CD4-positive, alpha-beta memory T cell (primary cell): ENCODE measurements around the gene NPEPL1. TPM values are rescaled to one million over a fixed set of nuclear protein-coding genes. Genes with fewer than 3 reads are reported as not detected.
A peak's percentile ranks its signal among the peaks of the same experiment; 100 is the strongest.

Experiments used
- CTCF ChIA-PET: fragments of 350-600 bp; sonication (Branson Sonifier 250); formaldehyde crosslinking; loops from one replicate; lab custom pipeline; 2021; ENCODE audit warnings: inconsistent platforms; ENCODE audit not compliant: partially characterized antibody; lab: Charles Lee
- POLR2A ChIA-PET: fragments of 350-600 bp; sonication (Branson Sonifier 250); formaldehyde crosslinking; loops from one replicate; lab custom pipeline; 2021; ENCODE audit not compliant: partially characterized antibody; lab: Charles Lee
- DNase-seq, 5 donors: peaks; one replicate each; pipeline versions ENCODE4 v3.0.0 to v3.0.0-alpha.2; 2020 to 2022; ENCODE audit warnings: mixed read lengths in 1 of 5
- H3K27ac ChIP-seq: one replicate; pipeline ENCODE4 v1.7.0; 2013; ENCODE audit warnings: low read depth, low read length
- H3K27me3 ChIP-seq: 2 replicates; pipeline ENCODE4 v1.7.0; 2013; ENCODE audit warnings: mild to moderate bottlenecking, low read length, moderate library complexity; ENCODE audit not compliant: insufficient read depth
- H3K36me3 ChIP-seq: 2 replicates; pipeline ENCODE4 v1.7.0; 2013; ENCODE audit warnings: mild to moderate bottlenecking, low read length, moderate library complexity; ENCODE audit not compliant: insufficient read depth
- H3K4me1 ChIP-seq: 2 replicates; pipeline ENCODE4 v1.7.0; 2013; ENCODE audit warnings: mild to moderate bottlenecking, low read length, moderate library complexity; ENCODE audit not compliant: insufficient read depth
- H3K4me3 ChIP-seq, 2 donors: one replicate each; pipeline ENCODE4 v1.7.0; 2013; ENCODE audit warnings: low read length in 2 of 2, mild to moderate bottlenecking in 1 of 2
- H3K9me3 ChIP-seq, 2 donors: one replicate each; pipeline ENCODE4 v1.7.0; 2013; ENCODE audit warnings: low read length in 2 of 2, control low read depth in 1 of 2; ENCODE audit not compliant: control insufficient read depth in 1 of 2
- H3K27ac Mint-ChIP-seq, 7 donors: one replicate each; pipeline ENCODE4 v1.8.0; 2020 to 2021; ENCODE audit warnings: mixed read lengths in 7 of 7, mild to moderate bottlenecking in 6 of 7, inconsistent platforms in 3 of 7, moderate library complexity in 3 of 7
- H3K27me3 Mint-ChIP-seq, 2 donors: one replicate each; pipeline ENCODE4 v1.8.0; 2020 to 2021; ENCODE audit warnings: mixed read lengths in 2 of 2
- H3K36me3 Mint-ChIP-seq, 2 donors: one replicate each; pipeline ENCODE4 v1.8.0; 2020 to 2021; ENCODE audit warnings: mixed read lengths in 2 of 2, inconsistent platforms in 1 of 2, mild to moderate bottlenecking in 1 of 2
- H3K4me1 Mint-ChIP-seq, 4 donors: one replicate each; pipeline ENCODE4 v1.8.0; 2020 to 2021; ENCODE audit warnings: mixed read lengths in 4 of 4, mild to moderate bottlenecking in 1 of 4
- H3K4me3 Mint-ChIP-seq, 8 donors: one replicate each; pipeline ENCODE4 v1.8.0; 2020 to 2021; ENCODE audit warnings: mixed read lengths in 8 of 8, mild to moderate bottlenecking in 7 of 8, moderate library complexity in 6 of 8, inconsistent platforms in 3 of 8
- H3K9me3 Mint-ChIP-seq, 8 donors: one replicate each; pipeline ENCODE4 v1.8.0; 2020 to 2021; ENCODE audit warnings: mixed read lengths in 8 of 8, mild to moderate bottlenecking in 5 of 8, inconsistent platforms in 3 of 8, moderate library complexity in 1 of 8
- intact Hi-C: fragments of 100-400 bp; cut with micrococcal nuclease; formaldehyde crosslinking; loops from one replicate; pipeline ENCODE4 v1.15.1; 2023
- polyA plus RNA-seq, 2 donors: library from polyadenylated mRNA; unstranded; fragments of 300-500 nt; fragmentation: Illumina TruSeq; gene quantifications; one replicate each; pipeline ENCODE4 v1.2.3, GENCODE V29; 2021
- total RNA-seq, 2 experiments: library from RNA; stranded (reverse); gene quantifications; one replicate each; pipeline ENCODE4 v1.2.3, GENCODE V29; 2021

The NPEPL1 gene
- total and polyA plus RNA-seq, 4 experiments from 2014 or later = 8.9 to 44.8 (median 28.1) TPM

DNA sequence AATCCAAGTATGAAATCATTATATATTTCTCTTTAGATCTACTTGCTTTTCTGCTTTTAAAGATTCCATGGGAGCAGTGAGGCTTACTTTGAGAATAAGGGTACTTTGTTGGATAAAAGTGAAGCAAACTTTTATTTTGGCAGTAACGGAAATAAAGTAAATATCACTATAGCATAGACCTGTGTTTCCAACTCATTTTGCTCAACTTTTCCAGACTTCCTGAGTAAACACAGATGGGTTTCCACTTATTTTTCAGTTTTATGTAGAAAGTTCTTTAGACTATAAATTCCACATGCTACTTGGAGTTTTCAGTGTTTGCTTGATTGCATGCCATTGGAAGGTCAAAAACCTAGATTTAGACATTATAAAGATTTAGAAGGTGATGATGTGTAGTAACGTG, 35.3 kb upstream of the NPEPL1 start:
- Mint-ChIP-seq H3K27me3 (no peaks in the 10 kb centered on the region), H3K4me1 (peaks cover 59 to 85% (median 71%) of the 10 kb centered on the region in 4 donors), H3K36me3 (peaks cover 0 to 39% of the 10 kb centered on the region in 2 donors), H3K4me3 (peak overlapping the region in 7 of 8 donors; percentile 9 to 69 (median 61)), H3K9me3 (no peaks in the 10 kb centered on the region), H3K27ac (peak overlapping the region; percentile 6 to 96 (median 76))
- no peaks in the 10 kb centered on the region for H3K36me3 ChIP-seq
- no peaks in the 10 kb centered on the region for H3K27me3 ChIP-seq
- no peak for DNase-seq
- H3K4me3 ChIP-seq = peak overlapping the region in 1 of 2 donors; percentile 6
- peaks cover 96% of the 10 kb centered on the region for H3K4me1 ChIP-seq
- H3K9me3 ChIP-seq = no peaks in the 10 kb centered on the region
- no peak overlapping the region for H3K27ac ChIP-seq
- CTCF ChIA-PET = interaction anchor here (1.8 kb wide), 1 partner anchor 37 kb away, joined by 5 read pairs; no protein-coding TSS in a partner anchor
- POLR2A ChIA-PET = no interaction called here
- intact Hi-C loops = loop anchor here (10.0 kb wide), 1 partner anchor 1262 kb away; the partner anchor contains the start of gene RBM38

DNA sequence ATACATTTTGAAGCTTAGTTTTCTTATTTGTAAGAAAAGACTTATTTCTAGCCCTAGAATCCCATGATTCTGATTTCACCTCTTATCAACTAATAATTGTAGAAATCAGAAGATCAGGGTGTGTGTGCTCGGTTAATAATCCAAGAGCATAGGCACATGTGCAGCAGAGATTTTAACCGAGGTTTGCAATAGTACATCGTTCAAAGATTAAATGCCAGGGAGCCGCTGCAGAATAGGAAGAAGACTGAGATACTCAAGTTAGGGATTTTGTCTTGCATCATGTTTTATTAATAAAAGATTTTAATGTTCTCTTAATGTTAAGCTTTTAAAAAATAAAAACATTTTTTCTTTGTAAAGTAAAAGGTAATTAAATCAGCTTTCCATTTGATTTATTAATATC, 34.6 kb upstream of the NPEPL1 start:
- H3K27me3 ChIP-seq = no peaks in the 10 kb centered on the region
- ChIA-PET CTCF (interaction anchor here (1.1 to 1.8 kb wide), 3 partner anchors 36 to 421 kb away, joined by 3 to 5 read pairs (median 4); partner anchors contain the start of gene GNAS-AS1), POLR2A (interaction anchor here (1.3 to 4.0 kb wide), 3 partner anchors 7 to 374 kb away, joined by 3 to 112 read pairs (median 6); partner anchors contain the start of genes ATP5F1E, STX16 and VAPB)
- peaks cover 100% of the 10 kb centered on the region for H3K4me1 ChIP-seq
- peaks cover 2% of the 10 kb centered on the region for H3K36me3 ChIP-seq
- Mint-ChIP-seq H3K9me3 (no peaks in the 10 kb centered on the region), H3K27ac (peak overlapping the region in 5 of 7 donors; percentile 4 to 96 (median 70)), H3K27me3 (no peaks in the 10 kb centered on the region), H3K36me3 (peaks cover 2 to 35% of the 10 kb centered on the region in 2 donors), H3K4me3 (peak overlapping the region in 7 of 8 donors; percentile 17 to 72 (median 59)), H3K4me1 (peaks cover 60 to 81% (median 72%) of the 10 kb centered on the region in 4 donors)
- DNase-seq = no peak
- H3K27ac ChIP-seq = peak overlapping the region; percentile 25
- no peaks in the 10 kb centered on the region for H3K9me3 ChIP-seq
- H3K4me3 ChIP-seq = peak overlapping the region in 1 of 2 donors; percentile 6
- intact Hi-C loops = loop anchor here (10.0 kb wide), 1 partner anchor 1263 kb away; the partner anchor contains the start of gene RBM38

DNA sequence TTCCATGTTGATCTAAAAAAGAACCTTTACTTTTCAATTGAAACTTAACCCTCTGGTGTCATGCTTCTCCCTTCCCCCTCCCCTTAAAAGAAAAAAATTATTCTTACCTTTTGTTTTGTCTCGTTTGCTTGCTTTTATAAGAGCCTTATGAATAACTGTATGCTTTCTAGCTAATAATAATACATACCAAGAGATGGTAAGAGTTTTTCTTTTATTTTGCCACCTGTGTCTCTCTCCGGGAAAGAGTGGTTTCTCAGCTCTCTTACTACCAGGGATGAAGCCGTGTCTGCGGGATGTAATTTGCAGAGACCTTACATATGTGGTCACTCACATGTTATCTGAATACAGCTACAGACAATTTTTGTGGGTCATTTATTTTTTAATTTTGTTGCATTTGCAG, 33.8 kb upstream of the NPEPL1 start:
- POLR2A ChIA-PET = interaction anchor here (1.0 to 4.0 kb wide), 5 partner anchors 8 to 374 kb away, joined by 3 to 112 read pairs (median 6); partner anchors contain the start of genes ATP5F1E, NPEPL1, STX16 and VAPB
- Histone ChIP-seq H3K27me3 (no peaks in the 10 kb centered on the region), H3K4me3 (no peak overlapping the region), H3K27ac (peak overlapping the region; percentile 18), H3K9me3 (no peaks in the 10 kb centered on the region), H3K4me1 (peaks cover 97% of the 10 kb centered on the region), H3K36me3 (peaks cover 4% of the 10 kb centered on the region)
- no peak for DNase-seq
- Mint-ChIP-seq H3K36me3 (peaks cover 6 to 38% of the 10 kb centered on the region in 2 donors), H3K9me3 (no peaks in the 10 kb centered on the region), H3K4me3 (peak overlapping the region; percentile 55 to 95 (median 72)), H3K4me1 (peaks cover 61 to 82% (median 72%) of the 10 kb centered on the region in 4 donors), H3K27me3 (no peaks in the 10 kb centered on the region), H3K27ac (peak overlapping the region in 6 of 7 donors; percentile 19 to 96 (median 73))
- intact Hi-C loops = loop anchor here (10.0 kb wide), 1 partner anchor 1264 kb away; the partner anchor contains the start of gene RBM38
- CTCF ChIA-PET = interaction anchor here (1.0 to 2.1 kb wide), 7 partner anchors 7 to 424 kb away, joined by 3 to 12 read pairs (median 4); partner anchors contain the start of genes GNAS-AS1 and STX16

DNA sequence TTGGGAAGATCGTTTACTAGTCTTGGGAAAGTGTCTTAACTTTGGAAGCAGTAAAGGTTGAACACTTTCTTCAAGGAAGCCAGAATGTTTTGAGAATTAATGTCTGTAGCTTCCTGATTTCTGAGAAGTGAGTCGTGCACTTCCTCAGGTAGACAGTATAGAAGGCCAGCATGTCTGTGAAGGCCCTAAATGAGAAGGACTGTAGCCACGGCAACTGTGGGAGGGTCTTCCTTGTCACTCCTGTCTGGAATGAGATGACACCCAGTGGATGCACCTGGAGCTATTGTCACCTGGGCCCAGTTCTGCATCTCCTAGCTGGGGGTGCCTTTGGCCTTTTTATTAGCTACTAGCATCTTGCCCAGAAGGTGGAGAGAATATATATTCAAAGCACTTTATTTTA, 32.8 kb upstream of the NPEPL1 start:
- Histone ChIP-seq H3K36me3 (peaks cover 4% of the 10 kb centered on the region), H3K27ac (peak overlapping the region; percentile 80), H3K4me1 (peaks cover 95% of the 10 kb centered on the region), H3K4me3 (peak overlapping the region in 1 of 2 donors; percentile 7), H3K9me3 (no peaks in the 10 kb centered on the region), H3K27me3 (no peaks in the 10 kb centered on the region)
- POLR2A ChIA-PET = interaction anchor here (1.0 to 4.0 kb wide), 4 partner anchors 7 to 229 kb away, joined by 3 to 112 read pairs (median 16); partner anchors contain the start of genes NPEPL1 and STX16
- CTCF ChIA-PET = interaction anchor here (0.7 to 2.1 kb wide), 7 partner anchors 8 to 421 kb away, joined by 3 to 12 read pairs (median 3); partner anchors contain the start of gene STX16
- H3K36me3 Mint-ChIP-seq = peaks cover 6 to 48% of the 10 kb centered on the region in 2 donors
- H3K9me3 Mint-ChIP-seq = no peaks in the 10 kb centered on the region
- peak overlapping the region; percentile 75 to 95 (median 84) for H3K4me3 Mint-ChIP-seq
- H3K27ac Mint-ChIP-seq = peak overlapping the region; percentile 95 to 100 (median 97)
- peaks cover 62 to 91% (median 76%) of the 10 kb centered on the region in 4 donors for H3K4me1 Mint-ChIP-seq
- H3K27me3 Mint-ChIP-seq = no peaks in the 10 kb centered on the region
- peak in 1 of 5 donors; percentile 12 for DNase-seq
- intact Hi-C loops = loop anchor here (10.0 kb wide), 1 partner anchor 1265 kb away; the partner anchor contains the start of gene RBM38

DNA sequence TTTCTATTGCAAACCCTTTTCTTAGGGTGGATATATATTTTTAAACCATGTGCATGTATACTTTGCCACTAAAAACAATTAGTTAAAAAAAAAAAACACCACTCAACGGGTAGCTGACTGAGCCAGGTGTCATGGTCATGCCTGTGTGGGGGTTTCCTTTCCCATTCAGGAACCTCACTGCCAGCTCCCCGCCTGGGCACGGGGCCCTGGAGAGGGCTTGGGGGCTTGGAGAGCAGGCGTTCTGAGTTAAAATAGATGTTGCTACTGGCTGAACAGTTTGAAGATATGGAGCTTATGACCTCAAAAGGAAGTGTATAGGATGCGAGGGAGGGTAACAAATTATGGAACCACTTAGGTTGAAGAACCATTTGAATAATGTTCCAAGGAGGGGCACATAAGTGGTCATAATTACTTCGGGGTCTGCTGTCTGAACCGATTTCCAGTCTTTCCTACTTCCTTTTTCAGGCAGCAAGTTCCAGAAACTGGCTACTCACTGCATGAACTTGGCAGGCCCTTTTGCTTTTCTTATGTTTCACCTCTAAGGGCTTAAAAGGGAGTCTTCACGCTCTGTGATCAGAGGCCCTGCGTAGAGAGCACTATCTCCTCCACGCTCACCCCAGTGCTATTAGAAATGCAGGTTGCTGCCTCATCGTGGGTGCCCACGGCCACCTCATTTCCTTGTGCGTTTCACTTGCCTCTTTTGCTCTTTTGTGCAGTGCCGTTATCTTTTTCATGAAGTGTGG, 31.6 kb upstream of the NPEPL1 start:
- ChIA-PET POLR2A (interaction anchor here (0.6 to 4.0 kb wide), 7 partner anchors 10 to 512 kb away, joined by 3 to 112 read pairs (median 3); partner anchors contain the start of genes ATP5F1E, NPEPL1 and STX16), CTCF (interaction anchor here (0.7 to 1.5 kb wide), 2 partner anchors 9 to 966 kb away, joined by 3 to 12 read pairs; partner anchors contain the start of gene STX16)
- Histone ChIP-seq H3K27ac (peak overlapping the region; percentile 80), H3K36me3 (peaks cover 4% of the 10 kb centered on the region), H3K9me3 (no peaks in the 10 kb centered on the region), H3K27me3 (no peaks in the 10 kb centered on the region), H3K4me1 (peaks cover 93% of the 10 kb centered on the region), H3K4me3 (peak overlapping the region in 1 of 2 donors; percentile 15)
- intact Hi-C loops = loop anchor here (1.0 kb wide), 1 partner anchor 9 kb away; no protein-coding TSS in a partner anchor
- H3K27ac Mint-ChIP-seq = peak overlapping the region; percentile 96 to 100 (median 99)
- peak overlapping the region; percentile 80 to 95 (median 85) for H3K4me3 Mint-ChIP-seq
- H3K36me3 Mint-ChIP-seq = peaks cover 6 to 46% of the 10 kb centered on the region in 2 donors
- peaks cover 58 to 89% (median 73%) of the 10 kb centered on the region in 4 donors for H3K4me1 Mint-ChIP-seq
- peak; percentile 66 to 84 (median 70) for DNase-seq
- no peaks in the 10 kb centered on the region for H3K27me3 Mint-ChIP-seq
- H3K9me3 Mint-ChIP-seq = no peaks in the 10 kb centered on the region

DNA sequence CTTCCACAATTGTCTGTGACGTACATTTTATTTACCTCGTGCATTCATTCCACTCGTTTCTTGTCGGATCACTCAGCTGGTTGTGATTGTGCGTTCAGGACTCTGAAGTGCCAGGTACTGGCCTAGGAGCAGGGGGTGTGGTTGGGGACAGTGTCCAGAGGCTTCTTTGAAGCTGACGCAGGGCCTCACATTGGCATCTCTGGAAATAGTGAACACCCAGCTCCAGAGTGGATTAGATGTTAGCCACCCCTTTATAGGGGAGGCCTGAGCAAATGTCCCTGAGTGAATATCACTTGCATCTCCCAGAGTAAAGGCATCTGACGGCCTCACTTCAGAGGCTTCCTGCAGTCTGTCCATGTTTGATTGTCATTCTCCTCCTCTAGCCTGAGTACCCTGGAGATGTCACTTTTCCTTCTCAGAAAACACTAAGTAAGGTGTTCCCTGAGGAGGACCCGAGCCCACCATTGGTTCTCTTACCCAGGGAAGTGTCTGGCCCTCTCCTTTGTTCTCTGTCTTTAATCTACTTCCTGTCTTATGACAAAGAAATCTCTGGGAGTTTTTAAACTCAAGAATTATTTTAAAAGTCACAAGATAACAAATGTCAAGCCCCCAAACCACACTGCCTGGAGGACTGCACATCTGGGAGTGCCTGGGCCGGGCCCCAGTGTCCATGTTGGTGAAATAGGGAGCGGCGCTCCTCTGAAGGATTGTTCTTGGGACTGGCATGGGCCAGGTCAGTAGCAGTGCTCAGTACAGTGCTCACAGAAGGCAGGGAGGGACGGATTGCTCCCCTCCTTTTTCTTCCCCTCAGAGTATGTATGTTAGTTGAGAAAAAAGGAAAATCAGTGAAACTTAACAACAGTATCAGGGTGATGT, 30.8 kb upstream of the NPEPL1 start:
- ChIA-PET POLR2A (interaction anchor here (1.0 to 4.0 kb wide), 6 partner anchors 11 to 370 kb away, joined by 3 to 112 read pairs (median 5); partner anchors contain the start of genes ATP5F1E, NPEPL1 and STX16), CTCF (interaction anchor here (1.1 to 1.5 kb wide), 2 partner anchors 10 to 31 kb away, joined by 3 to 12 read pairs; partner anchors contain the start of gene STX16)
- Mint-ChIP-seq H3K36me3 (peaks cover 9 to 48% of the 10 kb centered on the region in 2 donors), H3K4me1 (peaks cover 53 to 85% (median 67%) of the 10 kb centered on the region in 4 donors), H3K9me3 (no peaks in the 10 kb centered on the region), H3K27ac (peak overlapping the region; percentile 96 to 100 (median 99)), H3K27me3 (no peaks in the 10 kb centered on the region), H3K4me3 (peak overlapping the region; percentile 80 to 95 (median 85))
- peaks cover 4% of the 10 kb centered on the region for H3K36me3 ChIP-seq
- no peaks in the 10 kb centered on the region for H3K9me3 ChIP-seq
- peak overlapping the region; percentile 80 for H3K27ac ChIP-seq
- no peak for DNase-seq
- peak overlapping the region in 1 of 2 donors; percentile 15 for H3K4me3 ChIP-seq
- H3K27me3 ChIP-seq = no peaks in the 10 kb centered on the region
- intact Hi-C loops = loop anchor here (1.0 kb wide), 1 partner anchor 10 kb away; no protein-coding TSS in a partner anchor
- peaks cover 84% of the 10 kb centered on the region for H3K4me1 ChIP-seq
